NCI-H1436 (cell line): Measurements from ENCODE around the gene DAAM2.
A peak's percentile ranks its signal among the peaks of the same experiment; 100 is the strongest.

Experiments used
- DNase-seq: peaks from one replicate; lab custom pipeline; 2025; lab: John Stamatoyannopoulos, UW

The DAAM2 gene

GRCh38 chr6:39930540-39930939 lies 138.4 kb downstream of the DAAM2 start:
- DNase-seq: no peak

GRCh38 chr6:39931607-39932006 lies 139.4 kb downstream of the DAAM2 start:
- DNase-seq: no peak

- no peak for DNase-seq
Observed at GRCh38 chr6:39932386-39932910, 140.3 kb downstream of the DAAM2 start.

- no peak for DNase-seq
Observed at GRCh38 chr6:39933669-39934130, 141.5 kb downstream of the DAAM2 start.

GRCh38 chr6:39934131-39934757 lies 142.1 kb downstream of the DAAM2 start, which contains the start of gene MOCS1:
Gene MOCS1 (minus strand): TSS chr6:39934462. CDS start chr6:39934417, 45 bp downstream.
- peak; percentile 20 for DNase-seq

GRCh38 chr6:39935241-39935640 lies 143.1 kb downstream of the DAAM2 start:
- no peak for DNase-seq

- no peak for DNase-seq
Observed at GRCh38 chr6:39936857-39937256, 144.7 kb downstream of the DAAM2 start.

- peak; percentile 20 for DNase-seq
Observed at GRCh38 chr6:39937686-39938333, 145.6 kb downstream of the DAAM2 start.

GRCh38 chr6:39938773-39939654 lies 146.8 kb downstream of the DAAM2 start:
- peak; percentile 29 for DNase-seq

- DNase-seq: no peak
Observed at GRCh38 chr6:39941138-39941537, 149.0 kb downstream of the DAAM2 start.

- DNase-seq: no peak
Observed at GRCh38 chr6:39941820-39942219, 149.6 kb downstream of the DAAM2 start.

- DNase-seq: no peak
Observed at GRCh38 chr6:39942903-39943580, 150.9 kb downstream of the DAAM2 start.

GRCh38 chr6:39945626-39946025 lies 153.4 kb downstream of the DAAM2 start:
- no peak for DNase-seq

GRCh38 chr6:39947611-39948068 lies 155.5 kb downstream of the DAAM2 start:
- DNase-seq: no peak

- no peak for DNase-seq
Observed at GRCh38 chr6:39948199-39948791, 156.1 kb downstream of the DAAM2 start.

- no peak for DNase-seq
Observed at GRCh38 chr6:39950125-39950720, 158.0 kb downstream of the DAAM2 start.

- no peak for DNase-seq
Observed at GRCh38 chr6:39951191-39951590, 159.0 kb downstream of the DAAM2 start.

- no peak for DNase-seq
Observed at GRCh38 chr6:39951716-39952115, 159.5 kb downstream of the DAAM2 start.

GRCh38 chr6:39952167-39952566 lies 160.0 kb downstream of the DAAM2 start:
- DNase-seq: no peak

- no peak for DNase-seq
Observed at GRCh38 chr6:39953076-39953618, 161.0 kb downstream of the DAAM2 start.
